Spleen (tissue), 7 donors: ENCODE measurements around the gene SAC3D1.

Experiments
- POLR2AphosphoS5 ChIP-seq, 3 donors: sonication (generic); formaldehyde crosslinking; IDR thresholded peaks; one replicate each; pipeline ENCODE4 v1.5.1; 2017; ENCODE audit warnings: antibody characterized with exemption in 3 of 3
- TF ChIP-seq, protein P1 (sequence below), 11 experiments: fragments of 200-600 bp in 7 of 11; fragments of 450-650 bp in 4 of 11; sonication (generic) in 4 of 11; IDR thresholded peaks in 8 of 11; conservative IDR thresholded peaks in 3 of 11; 1 replicate in 7 of 11; 2 replicates in 4 of 11; pipeline versions ENCODE4 v1.4.0 to v1.8.0; 2016 to 2021; ENCODE audit warnings: antibody characterized with exemption in 11 of 11, inconsistent platforms in 4 of 11, mild to moderate bottlenecking in 1 of 11
- donor health status: DM: no; HTN: no; CAD: no; lungs with moderate emphysema.
- donor health status: DM: no; HTN: no; CAD: no.
- donor health status: DM: no; HTN: no; CAD: no.

GRCh38 chr11:65045728-65046127 lies 4.7 kb downstream of the SAC3D1 start:
- TF ChIP-seq, protein P1, sequence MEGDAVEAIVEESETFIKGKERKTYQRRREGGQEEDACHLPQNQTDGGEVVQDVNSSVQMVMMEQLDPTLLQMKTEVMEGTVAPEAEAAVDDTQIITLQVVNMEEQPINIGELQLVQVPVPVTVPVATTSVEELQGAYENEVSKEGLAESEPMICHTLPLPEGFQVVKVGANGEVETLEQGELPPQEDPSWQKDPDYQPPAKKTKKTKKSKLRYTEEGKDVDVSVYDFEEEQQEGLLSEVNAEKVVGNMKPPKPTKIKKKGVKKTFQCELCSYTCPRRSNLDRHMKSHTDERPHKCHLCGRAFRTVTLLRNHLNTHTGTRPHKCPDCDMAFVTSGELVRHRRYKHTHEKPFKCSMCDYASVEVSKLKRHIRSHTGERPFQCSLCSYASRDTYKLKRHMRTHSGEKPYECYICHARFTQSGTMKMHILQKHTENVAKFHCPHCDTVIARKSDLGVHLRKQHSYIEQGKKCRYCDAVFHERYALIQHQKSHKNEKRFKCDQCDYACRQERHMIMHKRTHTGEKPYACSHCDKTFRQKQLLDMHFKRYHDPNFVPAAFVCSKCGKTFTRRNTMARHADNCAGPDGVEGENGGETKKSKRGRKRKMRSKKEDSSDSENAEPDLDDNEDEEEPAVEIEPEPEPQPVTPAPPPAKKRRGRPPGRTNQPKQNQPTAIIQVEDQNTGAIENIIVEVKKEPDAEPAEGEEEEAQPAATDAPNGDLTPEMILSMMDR (IDR thresholded peaks at IDR 0.05 in 8 of 11, conservative IDR thresholded peaks at IDR 0.05 in 3 of 11): no peak
- no peak for TF ChIP-seq POLR2AphosphoS5 (IDR thresholded peaks at IDR 0.05)
